Thyroid gland (tissue), 4 donors: ENCODE results near the gene DENND1A. TPM values are rescaled to one million over a fixed set of nuclear protein-coding genes. Genes with fewer than 3 reads are reported as not detected.

Experiments
- DNase-seq, 2 donors: peaks; one replicate each; pipeline ENCODE4 v3.0.0-alpha.2; 2019
- H3K27ac ChIP-seq, 3 donors: fragments of 200-600 bp; sonication (generic); 1 replicate in 2 of 3; 2 replicates in 1 of 3; pipeline ENCODE4 v1.5.1; 2016 to 2019; ENCODE audit warnings: mild to moderate bottlenecking in 1 of 3, moderate library complexity in 1 of 3
- H3K27me3 ChIP-seq: fragments of 200-600 bp; sonication (generic); one replicate; pipeline ENCODE4 v1.5.1; 2019
- H3K36me3 ChIP-seq, 2 donors: fragments of 200-600 bp; sonication (generic); one replicate each; pipeline ENCODE4 v1.5.1; 2016 to 2019
- H3K4me1 ChIP-seq, 2 donors: fragments of 200-600 bp; sonication (generic); one replicate each; pipeline ENCODE4 v1.5.1; 2017 to 2019
- H3K4me3 ChIP-seq, 3 donors: fragments of 200-600 bp; sonication (generic); replicated peaks in 1 of 3; 1 replicate in 2 of 3; 2 replicates in 1 of 3; pipeline ENCODE4 v1.5.1; 2016; ENCODE audit warnings: mild to moderate bottlenecking in 1 of 3
- H3K9me3 ChIP-seq: fragments of 200-600 bp; sonication (generic); one replicate; pipeline ENCODE4 v1.5.1; 2017
- POLR2A ChIP-seq, 2 donors: fragments of 450-650 bp; IDR thresholded peaks; one replicate each; pipeline ENCODE4 v1.6.1; 2017; ENCODE audit warnings: antibody characterized with exemption in 2 of 2, mild to moderate bottlenecking in 2 of 2, moderate library complexity in 1 of 2
- WGBS, 2 donors: methylation state at CpG; one replicate each; pipeline ENCODE4 v1.1.5; 2017; 5-methylcytosine and 5-hydroxymethylcytosine counted together
- intact Hi-C: fragments of 100-400 bp; cut with DNase I; formaldehyde crosslinking; loops from one replicate; pipeline ENCODE4 v1.15.1; 2023
- total RNA-seq, 4 donors: library from RNA; depleted of rRNA; stranded (reverse); fragments of >200 nt; gene quantifications; one replicate each; pipeline ENCODE4 v1.2.3, GENCODE V29; 2016
- TF ChIP-seq, protein P1 (sequence below), 6 experiments: fragments of 200-600 bp in 3 of 6; fragments of 450-650 bp in 3 of 6; sonication (generic) in 3 of 6; IDR thresholded peaks; one replicate each; pipeline ENCODE4 v1.5.1; 2016 to 2019; ENCODE audit warnings: antibody characterized with exemption in 6 of 6, mild to moderate bottlenecking in 2 of 6, inconsistent platforms in 1 of 6, moderate library complexity in 1 of 6

DENND1A gene
- total RNA-seq, 4 donors from 2014 or later, result 18.8 to 34.4 (median 28.2) TPM

DNA sequence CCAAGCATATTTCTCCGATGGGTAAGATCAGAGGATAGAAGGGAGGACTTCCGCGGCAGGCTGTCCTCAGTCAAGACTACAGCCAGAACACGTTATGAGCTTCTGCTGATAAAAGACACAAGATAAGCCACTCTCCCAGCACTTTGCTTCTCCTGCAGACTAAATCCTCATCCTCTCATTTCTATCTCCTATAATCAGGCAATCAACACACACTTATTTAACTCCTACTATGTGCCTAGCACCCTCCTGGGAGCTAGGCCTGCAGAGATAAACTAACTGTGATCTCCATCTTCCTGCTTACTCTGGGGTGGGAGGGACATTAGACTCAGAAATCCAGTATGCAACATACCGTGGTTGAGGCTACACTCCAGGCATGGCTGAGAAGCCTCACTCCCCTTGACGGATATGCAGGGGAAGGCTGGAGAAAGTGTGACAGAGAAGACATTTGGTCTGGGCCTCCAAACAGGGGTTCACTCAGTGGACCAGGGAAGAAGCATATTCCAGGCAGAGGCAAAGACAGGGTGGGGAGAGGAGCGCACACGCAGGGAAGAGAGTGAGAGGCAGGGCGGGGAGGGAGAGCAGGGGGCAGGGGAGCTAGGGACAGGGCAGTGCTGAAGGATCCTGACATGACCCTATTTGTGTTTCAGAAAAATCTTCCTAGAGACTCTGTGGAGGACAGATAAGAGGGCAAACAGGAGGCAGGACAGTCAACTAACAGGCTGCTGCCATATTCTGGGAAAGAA, 274.1 kb downstream of the DENND1A start:
- H3K9me3 ChIP-seq, result no peaks in the 10 kb centered on the region
- no peaks in the 10 kb centered on the region for H3K36me3 ChIP-seq
- DNase-seq, result no peak
- 90 to 95% methylated on average over 9 of the region's 9 CpGs for WGBS, 2 donors
- peaks cover 17 to 21% of the 10 kb centered on the region in 2 donors for H3K4me1 ChIP-seq
- peak overlapping the region; percentile 71 to 87 (median 80) for H3K27ac ChIP-seq
- TF ChIP-seq POLR2A (IDR thresholded peaks at IDR 0.05), result no peak
- TF ChIP-seq, protein P1, sequence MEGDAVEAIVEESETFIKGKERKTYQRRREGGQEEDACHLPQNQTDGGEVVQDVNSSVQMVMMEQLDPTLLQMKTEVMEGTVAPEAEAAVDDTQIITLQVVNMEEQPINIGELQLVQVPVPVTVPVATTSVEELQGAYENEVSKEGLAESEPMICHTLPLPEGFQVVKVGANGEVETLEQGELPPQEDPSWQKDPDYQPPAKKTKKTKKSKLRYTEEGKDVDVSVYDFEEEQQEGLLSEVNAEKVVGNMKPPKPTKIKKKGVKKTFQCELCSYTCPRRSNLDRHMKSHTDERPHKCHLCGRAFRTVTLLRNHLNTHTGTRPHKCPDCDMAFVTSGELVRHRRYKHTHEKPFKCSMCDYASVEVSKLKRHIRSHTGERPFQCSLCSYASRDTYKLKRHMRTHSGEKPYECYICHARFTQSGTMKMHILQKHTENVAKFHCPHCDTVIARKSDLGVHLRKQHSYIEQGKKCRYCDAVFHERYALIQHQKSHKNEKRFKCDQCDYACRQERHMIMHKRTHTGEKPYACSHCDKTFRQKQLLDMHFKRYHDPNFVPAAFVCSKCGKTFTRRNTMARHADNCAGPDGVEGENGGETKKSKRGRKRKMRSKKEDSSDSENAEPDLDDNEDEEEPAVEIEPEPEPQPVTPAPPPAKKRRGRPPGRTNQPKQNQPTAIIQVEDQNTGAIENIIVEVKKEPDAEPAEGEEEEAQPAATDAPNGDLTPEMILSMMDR (IDR thresholded peaks at IDR 0.05), result no peak
- intact Hi-C loops, result no loop called here
- H3K27me3 ChIP-seq, result no peaks in the 10 kb centered on the region
- no peak overlapping the region for H3K4me3 ChIP-seq

DNA sequence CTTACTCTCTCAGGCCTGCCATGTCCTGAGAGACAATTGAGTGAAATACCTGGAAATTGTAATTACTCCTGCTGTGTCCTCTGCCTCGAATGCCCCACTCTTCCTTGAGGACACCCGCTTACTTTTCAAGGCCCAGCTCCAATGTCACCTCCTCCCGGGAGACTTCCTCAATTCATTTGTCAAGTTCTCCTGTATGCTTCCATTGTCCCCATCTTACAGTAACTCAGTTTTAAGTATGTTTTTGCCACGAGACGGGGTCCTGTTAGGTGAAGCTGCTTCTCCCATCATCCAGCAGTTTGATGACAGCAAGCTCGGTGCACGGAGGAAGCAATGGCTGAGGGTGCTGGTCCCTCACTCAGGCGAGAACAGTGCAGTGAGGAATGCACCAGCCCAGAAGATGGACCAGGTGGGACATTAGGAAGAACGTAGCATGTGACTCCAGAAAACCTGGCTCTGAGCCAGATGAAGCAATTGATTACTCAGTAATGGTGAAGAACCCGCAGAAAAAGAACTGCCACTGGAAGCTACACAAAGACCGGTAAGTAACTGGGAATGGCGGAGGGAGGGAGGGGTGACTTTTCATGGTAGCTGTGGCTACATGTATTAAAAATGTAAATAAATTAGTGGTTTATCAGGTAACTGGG, 274.8 kb downstream of the DENND1A start:
- TF ChIP-seq, protein P1 (IDR thresholded peaks at IDR 0.05), result no peak
- no peak for TF ChIP-seq POLR2A (IDR thresholded peaks at IDR 0.05)
- Histone ChIP-seq H3K4me1 (peaks cover 16 to 18% of the 10 kb centered on the region in 2 donors), H3K27ac (no peak overlapping the region), H3K9me3 (no peaks in the 10 kb centered on the region), H3K27me3 (no peaks in the 10 kb centered on the region), H3K36me3 (no peaks in the 10 kb centered on the region), H3K4me3 (no peak overlapping the region)
- DNase-seq, result no peak
- 96% methylated on average over 12 of the region's 12 CpGs for WGBS, 2 donors
- intact Hi-C loops, result no loop called here

DNA sequence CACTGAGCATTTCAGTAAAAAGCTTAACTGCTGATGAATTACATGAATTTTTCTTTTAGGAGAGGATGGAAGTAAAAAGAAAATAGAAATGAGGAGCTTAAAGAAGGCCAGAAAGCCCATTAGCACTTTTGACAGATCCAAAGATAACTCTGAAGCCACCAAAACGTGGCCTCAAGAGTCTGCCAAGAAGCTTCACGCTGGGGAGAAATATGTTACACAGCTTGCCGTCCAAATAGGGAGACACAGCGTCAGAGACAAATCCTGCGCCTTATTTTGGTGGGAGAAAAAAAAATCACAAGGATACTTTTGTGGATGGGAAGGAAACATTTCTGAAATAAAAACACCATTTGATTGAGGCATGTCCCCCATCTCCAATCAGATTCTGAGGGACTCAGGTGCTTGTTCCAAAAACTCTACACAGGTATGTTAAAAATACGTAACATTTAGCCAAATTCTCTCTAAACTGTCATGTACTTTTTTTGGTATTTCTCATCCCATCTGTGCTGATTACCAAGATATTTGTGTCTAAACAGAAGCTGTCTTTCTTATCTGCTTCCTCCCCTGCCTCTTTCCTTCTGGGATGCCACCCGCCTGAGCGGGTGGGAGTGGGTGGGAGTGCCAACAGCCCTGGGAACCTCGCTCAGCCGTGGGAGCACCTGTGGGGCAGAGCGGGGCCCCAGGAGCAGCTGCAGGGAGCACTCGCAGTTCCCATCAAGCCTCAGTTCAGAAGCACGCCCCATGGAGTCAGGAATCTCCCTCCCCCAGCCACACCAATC, 275.5 kb downstream of the DENND1A start:
- Histone ChIP-seq H3K27me3 (no peaks in the 10 kb centered on the region), H3K4me3 (no peak overlapping the region), H3K4me1 (peaks cover 16% of the 10 kb centered on the region in 2 donors), H3K36me3 (no peaks in the 10 kb centered on the region), H3K27ac (no peak overlapping the region), H3K9me3 (no peaks in the 10 kb centered on the region)
- 86 to 95% methylated on average over 12 to 13 of the region's 13 CpGs for WGBS, 2 donors
- intact Hi-C loops, result no loop called here
- DNase-seq, result no peak
- no peak for TF ChIP-seq POLR2A (IDR thresholded peaks at IDR 0.05)
- TF ChIP-seq, protein P1 (IDR thresholded peaks at IDR 0.05), result no peak

DNA sequence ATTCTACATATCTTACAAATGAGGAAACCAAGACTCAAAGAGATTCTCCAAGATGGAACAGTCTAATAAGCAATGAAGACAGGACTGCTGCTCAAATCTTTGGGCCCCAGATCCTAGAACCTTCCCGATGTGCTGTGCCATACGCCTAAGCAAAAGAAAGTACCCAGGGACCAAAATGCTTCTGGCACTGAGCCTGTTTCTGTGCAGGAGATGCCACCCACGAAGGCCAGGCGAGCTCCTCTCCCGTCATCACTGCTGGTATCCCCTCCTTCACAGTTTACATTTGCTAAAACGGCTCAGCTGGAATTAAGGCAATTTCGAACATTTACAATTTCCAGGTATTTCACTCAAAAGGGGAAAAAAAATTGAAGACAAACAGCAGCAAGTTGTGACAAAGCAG, 277.5 kb downstream of the DENND1A start:
- Histone ChIP-seq H3K27ac (no peak overlapping the region), H3K36me3 (no peaks in the 10 kb centered on the region), H3K4me1 (peaks cover 15 to 16% of the 10 kb centered on the region in 2 donors), H3K9me3 (no peaks in the 10 kb centered on the region), H3K4me3 (no peak overlapping the region), H3K27me3 (no peaks in the 10 kb centered on the region)
- 88 to 95% methylated on average over 7 of the region's 7 CpGs for WGBS, 2 donors
- no peak for DNase-seq
- intact Hi-C loops, result no loop called here
- TF ChIP-seq, protein P1 (IDR thresholded peaks at IDR 0.05), result no peak
- no peak for TF ChIP-seq POLR2A (IDR thresholded peaks at IDR 0.05)
